Raji (cell line): ENCODE results near the gene CDH12.

Experiments
- POLR2A ChIP-seq: IDR thresholded peaks from 2 replicates; pipeline ENCODE4 v1.6.1; 2011; ENCODE audit warnings: low read depth, low read length, control low read depth; ENCODE audit not compliant: insufficient read depth

CDH12 gene

GRCh38 chr5:22051881-22052280, 801.3 kb downstream of the CDH12 start:
- no peak for TF ChIP-seq POLR2A

- no peak for TF ChIP-seq POLR2A
Observed at GRCh38 chr5:22050931-22051330, 802.2 kb downstream of the CDH12 start.

- no peak for TF ChIP-seq POLR2A
Observed at GRCh38 chr5:22044229-22044628, 808.9 kb downstream of the CDH12 start.

- no peak for TF ChIP-seq POLR2A
Observed at GRCh38 chr5:22036061-22036460, 817.1 kb downstream of the CDH12 start.

GRCh38 chr5:22033066-22033465, 820.1 kb downstream of the CDH12 start:
- no peak for TF ChIP-seq POLR2A

GRCh38 chr5:22023784-22024183, 829.4 kb downstream of the CDH12 start:
- no peak for TF ChIP-seq POLR2A

- TF ChIP-seq POLR2A, result no peak
Observed at GRCh38 chr5:21931116-21931515, 922.0 kb downstream of the CDH12 start.

GRCh38 chr5:21919414-21920022, 933.6 kb downstream of the CDH12 start:
- no peak for TF ChIP-seq POLR2A

GRCh38 chr5:21918451-21918850, 934.7 kb downstream of the CDH12 start:
- TF ChIP-seq POLR2A, result no peak

- TF ChIP-seq POLR2A, result no peak
Observed at GRCh38 chr5:21910731-21911130, 942.4 kb downstream of the CDH12 start.

GRCh38 chr5:21895766-21896350, 957.3 kb downstream of the CDH12 start:
- no peak for TF ChIP-seq POLR2A

GRCh38 chr5:21893161-21893560, 960.0 kb downstream of the CDH12 start:
- no peak for TF ChIP-seq POLR2A

- no peak for TF ChIP-seq POLR2A
Observed at GRCh38 chr5:21889581-21889980, 963.6 kb downstream of the CDH12 start.

GRCh38 chr5:21882074-21882745, 970.9 kb downstream of the CDH12 start:
- TF ChIP-seq POLR2A, result no peak

GRCh38 chr5:21880164-21880563, 973.0 kb downstream of the CDH12 start:
- no peak for TF ChIP-seq POLR2A

- TF ChIP-seq POLR2A, result no peak
Observed at GRCh38 chr5:21862986-21863385, 990.2 kb downstream of the CDH12 start.
